CD8-positive, alpha-beta memory T cell (primary cell): Measurements from ENCODE around the gene DST. TPM values are rescaled to one million over a fixed set of nuclear protein-coding genes. Genes with fewer than 3 reads are reported as not detected.
"Not testable (repeated sequence)": the region's sequence is repeated elsewhere in the genome, so short reads cannot be mapped to it uniquely, and the experiment has no call there.

Experiments
- CTCF ChIA-PET: fragments of 350-600 bp; sonication (Branson Sonifier 250); formaldehyde crosslinking; loops from one replicate; lab custom pipeline; 2021; ENCODE audit warnings: antibody characterized with exemption; lab: Charles Lee
- POLR2A ChIA-PET: fragments of 350-600 bp; sonication (Branson Sonifier 250); formaldehyde crosslinking; loops from one replicate; lab custom pipeline; 2021; ENCODE audit warnings: antibody characterized with exemption; lab: Charles Lee
- DNase-seq, 5 donors: peaks; one replicate each; pipeline versions ENCODE4 v3.0.0 to v3.0.0-alpha.2; 2020 to 2022; ENCODE audit warnings: mixed read lengths in 1 of 5
- H3K27ac ChIP-seq: one replicate; pipeline ENCODE4 v1.7.0; 2013; ENCODE audit warnings: low read depth, mild to moderate bottlenecking, low read length, moderate library complexity
- H3K27me3 ChIP-seq: 2 replicates; pipeline ENCODE4 v1.7.0; 2013; ENCODE audit warnings: low read length, mild to moderate bottlenecking; ENCODE audit not compliant: insufficient read depth, poor library complexity, severe bottlenecking
- H3K36me3 ChIP-seq: 2 replicates; pipeline ENCODE4 v1.7.0; 2013; ENCODE audit warnings: mild to moderate bottlenecking, low read length, moderate library complexity; ENCODE audit not compliant: insufficient read depth
- H3K4me1 ChIP-seq: 2 replicates; pipeline ENCODE4 v1.7.0; 2013; ENCODE audit warnings: mild to moderate bottlenecking, low read length, moderate library complexity; ENCODE audit not compliant: insufficient read depth
- H3K4me3 ChIP-seq: 2 replicates; pipeline ENCODE4 v1.7.0; 2013; ENCODE audit warnings: mild to moderate bottlenecking, low read length
- H3K9me3 ChIP-seq: 2 replicates; pipeline ENCODE4 v1.7.0; 2013; ENCODE audit warnings: mild to moderate bottlenecking, low read length
- H3K27ac Mint-ChIP-seq, 8 donors: one replicate each; pipeline ENCODE4 v1.8.0; 2020 to 2021; ENCODE audit warnings: mixed read lengths in 8 of 8, mild to moderate bottlenecking in 6 of 8, inconsistent platforms in 3 of 8, moderate library complexity in 3 of 8
- H3K27me3 Mint-ChIP-seq, 2 donors: one replicate each; pipeline ENCODE4 v1.8.0; 2020 to 2021; ENCODE audit warnings: mixed read lengths in 2 of 2, mild to moderate bottlenecking in 1 of 2, moderate library complexity in 1 of 2
- H3K36me3 Mint-ChIP-seq, 3 donors: one replicate each; pipeline ENCODE4 v1.8.0; 2020 to 2021; ENCODE audit warnings: mixed read lengths in 3 of 3, inconsistent platforms in 1 of 3, mild to moderate bottlenecking in 1 of 3
- H3K4me1 Mint-ChIP-seq, 3 donors: one replicate each; pipeline ENCODE4 v1.8.0; 2020 to 2021; ENCODE audit warnings: mixed read lengths in 3 of 3, inconsistent platforms in 1 of 3, mild to moderate bottlenecking in 1 of 3
- H3K4me3 Mint-ChIP-seq, 7 donors: one replicate each; pipeline ENCODE4 v1.8.0; 2020 to 2021; ENCODE audit warnings: mixed read lengths in 7 of 7, mild to moderate bottlenecking in 6 of 7, moderate library complexity in 4 of 7, inconsistent platforms in 2 of 7
- H3K9me3 Mint-ChIP-seq, 5 donors: one replicate each; pipeline ENCODE4 v1.8.0; 2020 to 2022; ENCODE audit warnings: mixed read lengths in 5 of 5, mild to moderate bottlenecking in 3 of 5, moderate library complexity in 2 of 5, inconsistent platforms in 1 of 5
- polyA plus RNA-seq: library from polyadenylated mRNA; unstranded; fragments of 300-500 nt; fragmentation: Illumina TruSeq; gene quantifications from one replicate; pipeline ENCODE4 v1.2.3, GENCODE V29; 2021
- total RNA-seq, 2 experiments: library from RNA; stranded (reverse); gene quantifications; one replicate each; pipeline ENCODE4 v1.2.3, GENCODE V29; 2021

The DST gene
- total and polyA plus RNA-seq, 3 experiments from 2014 or later: 0.95 to 1.9 (median 1.7) TPM

DNA sequence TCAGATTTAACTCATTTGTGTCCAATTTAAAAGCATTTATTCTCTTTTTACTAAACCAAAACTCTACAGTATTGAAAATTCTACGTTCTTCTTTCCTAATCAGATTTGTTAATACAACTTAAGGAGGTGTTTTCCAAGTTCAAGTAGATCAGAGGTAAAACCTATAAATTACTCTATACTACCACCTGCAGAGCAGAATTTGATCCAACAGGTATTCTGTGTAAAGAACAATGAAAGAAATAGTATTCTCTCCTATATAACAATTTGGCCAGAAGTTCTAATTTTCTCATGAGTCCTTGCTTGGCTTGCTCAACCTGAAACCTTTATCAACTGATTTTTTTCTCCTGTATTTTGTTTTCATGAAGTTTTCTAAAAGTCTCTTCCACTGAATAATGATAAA lies 28.5 kb upstream of the DST start:
- DNase-seq: no peak
- Histone ChIP-seq H3K27me3 (no peaks in the 10 kb centered on the region), H3K9me3 (no peaks in the 10 kb centered on the region), H3K4me3 (no peak overlapping the region), H3K27ac (no peak overlapping the region), H3K4me1 (no peaks in the 10 kb centered on the region), H3K36me3 (no peaks in the 10 kb centered on the region)
- ChIA-PET POLR2A (no interaction called here), CTCF (no interaction called here)
- no peak overlapping the region for H3K4me3 Mint-ChIP-seq
- H3K36me3 Mint-ChIP-seq: no peaks in the 10 kb centered on the region
- peaks cover 2 to 3% of the 10 kb centered on the region in 2 donors for H3K27me3 Mint-ChIP-seq
- H3K27ac Mint-ChIP-seq: no peak overlapping the region
- H3K4me1 Mint-ChIP-seq: no peaks in the 10 kb centered on the region
- peaks cover 0 to 3% (median 0%) of the 10 kb centered on the region in 5 donors for H3K9me3 Mint-ChIP-seq

GRCh38 chr6:56669041-56669440 lies 26.4 kb upstream of the DST start:
- Histone ChIP-seq H3K27ac (no peak overlapping the region), H3K27me3 (no peaks in the 10 kb centered on the region), H3K9me3 (no peaks in the 10 kb centered on the region), H3K4me3 (no peak overlapping the region), H3K4me1 (no peaks in the 10 kb centered on the region), H3K36me3 (no peaks in the 10 kb centered on the region)
- H3K27me3 Mint-ChIP-seq: peaks cover 2 to 3% of the 10 kb centered on the region in 2 donors
- peaks cover 0 to 3% (median 0%) of the 10 kb centered on the region in 5 donors for H3K9me3 Mint-ChIP-seq
- no peaks in the 10 kb centered on the region for H3K36me3 Mint-ChIP-seq
- ChIA-PET POLR2A (no interaction called here), CTCF (no interaction called here)
- no peak for DNase-seq
- no peaks in the 10 kb centered on the region for H3K4me1 Mint-ChIP-seq
- no peak overlapping the region for H3K27ac Mint-ChIP-seq
- no peak overlapping the region for H3K4me3 Mint-ChIP-seq

GRCh38 chr6:56668158-56668557 lies 25.5 kb upstream of the DST start:
- no peaks in the 10 kb centered on the region for H3K36me3 ChIP-seq
- no peak overlapping the region for H3K4me3 ChIP-seq
- Mint-ChIP-seq H3K36me3 (no peaks in the 10 kb centered on the region), H3K4me1 (no peaks in the 10 kb centered on the region), H3K27ac (no peak overlapping the region), H3K9me3 (peaks cover 0 to 3% (median 0%) of the 10 kb centered on the region in 5 donors), H3K4me3 (no peak overlapping the region), H3K27me3 (peaks cover 2 to 3% of the 10 kb centered on the region in 2 donors)
- DNase-seq: no peak
- no peaks in the 10 kb centered on the region for H3K27me3 ChIP-seq
- H3K27ac ChIP-seq: no peak overlapping the region
- ChIA-PET POLR2A (no interaction called here), CTCF (no interaction called here)
- H3K4me1 ChIP-seq: no peaks in the 10 kb centered on the region
- H3K9me3 ChIP-seq: no peaks in the 10 kb centered on the region

DNA sequence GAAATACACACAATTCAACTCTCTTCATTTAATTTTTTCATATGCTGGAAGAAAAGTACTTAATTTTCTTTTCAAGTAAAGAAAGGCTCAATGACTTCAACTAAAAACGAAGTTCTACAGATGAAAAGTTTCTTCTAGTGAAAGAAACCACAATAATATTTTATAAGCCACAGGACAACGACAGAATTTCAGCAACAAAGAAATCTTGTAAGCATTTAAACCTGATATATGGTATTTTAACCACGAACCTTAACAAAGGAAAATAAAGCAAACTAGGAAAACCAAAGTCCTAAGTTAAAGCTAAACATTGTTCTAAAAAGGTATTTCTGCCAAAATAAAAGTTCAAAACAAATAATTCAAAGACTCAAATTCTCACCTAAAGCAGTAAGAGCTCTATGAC lies 24.6 kb upstream of the DST start:
- DNase-seq: no peak
- H3K9me3 Mint-ChIP-seq: peaks cover 0 to 3% (median 0%) of the 10 kb centered on the region in 5 donors
- Histone ChIP-seq H3K4me1 (no peaks in the 10 kb centered on the region), H3K4me3 (no peak overlapping the region), H3K9me3 (no peaks in the 10 kb centered on the region), H3K36me3 (no peaks in the 10 kb centered on the region), H3K27me3 (no peaks in the 10 kb centered on the region), H3K27ac (no peak overlapping the region)
- POLR2A ChIA-PET: no interaction called here
- H3K4me3 Mint-ChIP-seq: no peak overlapping the region
- CTCF ChIA-PET: no interaction called here
- H3K27ac Mint-ChIP-seq: no peak overlapping the region
- peaks cover 2 to 3% of the 10 kb centered on the region in 2 donors for H3K27me3 Mint-ChIP-seq
- no peaks in the 10 kb centered on the region for H3K36me3 Mint-ChIP-seq
- H3K4me1 Mint-ChIP-seq: no peaks in the 10 kb centered on the region

- no peak overlapping the region for H3K27ac ChIP-seq
- Mint-ChIP-seq H3K9me3 (peaks cover 0 to 3% (median 0%) of the 10 kb centered on the region in 5 donors), H3K27ac (no peak overlapping the region), H3K4me1 (no peaks in the 10 kb centered on the region), H3K27me3 (no peaks in the 10 kb centered on the region), H3K4me3 (no peak overlapping the region), H3K36me3 (no peaks in the 10 kb centered on the region)
- no peaks in the 10 kb centered on the region for H3K27me3 ChIP-seq
- no peak overlapping the region for H3K4me3 ChIP-seq
- no peak for DNase-seq
- no peaks in the 10 kb centered on the region for H3K4me1 ChIP-seq
- H3K36me3 ChIP-seq: no peaks in the 10 kb centered on the region
- CTCF ChIA-PET: no interaction called here
- no peaks in the 10 kb centered on the region for H3K9me3 ChIP-seq
- POLR2A ChIA-PET: no interaction called here
Observed at GRCh38 chr6:56664029-56664428, 21.3 kb upstream of the DST start.

- ChIA-PET CTCF (no interaction called here), POLR2A (no interaction called here)
- DNase-seq: no peak
- Histone ChIP-seq H3K4me3 (no peak overlapping the region), H3K9me3 (no peaks in the 10 kb centered on the region), H3K4me1 (no peaks in the 10 kb centered on the region), H3K27ac (no peak overlapping the region), H3K27me3 (no peaks in the 10 kb centered on the region), H3K36me3 (no peaks in the 10 kb centered on the region)
- peaks cover 0 to 3% (median 0%) of the 10 kb centered on the region in 5 donors for H3K9me3 Mint-ChIP-seq
- H3K36me3 Mint-ChIP-seq: no peaks in the 10 kb centered on the region
- H3K4me1 Mint-ChIP-seq: no peaks in the 10 kb centered on the region
- no peaks in the 10 kb centered on the region for H3K27me3 Mint-ChIP-seq
- H3K4me3 Mint-ChIP-seq: no peak overlapping the region
- peak overlapping the region in 1 of 8 donors; percentile 35 for H3K27ac Mint-ChIP-seq
Observed at GRCh38 chr6:56663344-56663743, 20.7 kb upstream of the DST start.

GRCh38 chr6:56661338-56661737 lies 18.6 kb upstream of the DST start:
- CTCF ChIA-PET: interaction anchor here (0.7 kb wide), 1 partner anchor 172 kb away, joined by 3 read pairs; no protein-coding TSS in a partner anchor
- H3K27me3 ChIP-seq, H3K9me3 ChIP-seq, H3K4me3 ChIP-seq, H3K4me1 ChIP-seq, POLR2A ChIA-PET, H3K9me3 Mint-ChIP-seq, H3K4me3 Mint-ChIP-seq, H3K27ac ChIP-seq, H3K36me3 ChIP-seq, H3K27me3 Mint-ChIP-seq, H3K36me3 Mint-ChIP-seq, DNase-seq, H3K4me1 Mint-ChIP-seq: not testable (repeated sequence)
- peak overlapping the region in 1 of 8 donors; percentile 28 for H3K27ac Mint-ChIP-seq

DNA sequence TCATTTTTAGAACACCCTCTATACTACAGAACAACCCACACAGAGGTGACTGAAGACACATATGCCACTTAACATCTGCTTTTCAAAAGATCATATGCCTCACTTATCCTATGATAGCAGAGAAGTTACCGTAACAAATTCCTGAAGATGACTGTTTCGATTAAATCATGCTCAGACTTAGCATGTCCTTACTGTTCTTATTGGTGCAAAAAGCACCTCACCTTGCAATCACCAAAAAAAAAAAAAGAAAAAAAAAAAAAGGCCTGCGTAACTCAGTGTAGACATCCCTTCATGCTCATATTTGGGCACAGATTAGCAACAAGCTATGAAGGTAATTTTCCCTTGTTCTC lies 17.7 kb upstream of the DST start:
- Mint-ChIP-seq H3K27me3 (peaks cover 0 to 1% of the 10 kb centered on the region in 2 donors), H3K27ac (no peak overlapping the region), H3K36me3 (no peaks in the 10 kb centered on the region), H3K4me1 (no peaks in the 10 kb centered on the region), H3K9me3 (peaks cover 0 to 3% (median 0%) of the 10 kb centered on the region in 5 donors), H3K4me3 (no peak overlapping the region)
- CTCF ChIA-PET: no interaction called here
- POLR2A ChIA-PET: no interaction called here
- Histone ChIP-seq H3K4me3 (no peak overlapping the region), H3K27ac (no peak overlapping the region), H3K9me3 (no peaks in the 10 kb centered on the region), H3K36me3 (no peaks in the 10 kb centered on the region), H3K4me1 (no peaks in the 10 kb centered on the region), H3K27me3 (no peaks in the 10 kb centered on the region)
- DNase-seq: no peak
